Measurements from ENCODE around the gene C3orf33. TPM values are rescaled to one million over a fixed set of nuclear protein-coding genes. Genes with fewer than 3 reads are reported as not detected.

C3orf33 gene
- total and polyA plus RNA-seq, 9 of the 15 experiments (the other 6 are each of a cell fraction or from before 2014, with no cell fraction given): 4.1 to 10.2 (median 6.0) TPM

DNA sequence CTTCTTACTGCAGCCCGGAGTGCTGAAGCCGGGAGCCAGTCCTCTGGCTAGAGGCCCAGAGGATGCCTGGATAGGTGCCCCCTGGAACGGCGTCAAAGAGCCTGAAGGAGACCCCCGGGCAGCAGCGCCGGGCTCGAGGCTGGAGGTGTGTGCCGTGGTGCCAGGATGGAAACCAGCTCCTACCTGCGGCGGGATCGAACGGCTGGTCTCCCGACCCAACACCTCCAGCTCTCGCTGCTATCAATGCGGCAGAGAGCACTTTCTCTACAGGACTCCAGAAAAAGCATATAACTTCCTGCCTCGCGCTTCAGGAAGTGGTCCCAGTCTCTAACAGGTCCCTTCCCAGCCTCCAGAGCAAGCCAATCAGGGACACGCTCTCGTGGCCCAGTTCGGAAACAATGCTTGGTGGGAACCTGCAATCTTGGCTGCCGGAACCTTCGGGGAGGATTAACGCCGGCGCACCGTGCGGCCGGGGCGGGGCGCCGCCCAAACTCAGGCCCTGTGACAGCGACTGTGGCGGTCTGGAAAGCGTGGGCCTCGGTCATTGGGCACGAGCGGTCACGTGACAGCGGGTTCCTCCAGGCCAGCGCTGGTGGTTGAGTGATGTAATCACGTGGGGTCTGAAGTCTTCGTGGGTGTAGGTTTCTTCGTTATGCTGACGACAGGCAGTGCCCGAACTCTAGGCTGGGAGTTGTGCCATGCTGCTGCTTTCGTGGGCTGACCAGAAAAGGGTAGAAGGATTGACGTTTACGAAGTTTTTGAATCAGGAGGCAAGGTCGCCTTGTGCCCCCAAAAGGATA lies 48.3 kb upstream of the C3orf33 start, which contains the start of gene SLC33A1 (continued):
- TF ChIP-seq, protein P1, sequence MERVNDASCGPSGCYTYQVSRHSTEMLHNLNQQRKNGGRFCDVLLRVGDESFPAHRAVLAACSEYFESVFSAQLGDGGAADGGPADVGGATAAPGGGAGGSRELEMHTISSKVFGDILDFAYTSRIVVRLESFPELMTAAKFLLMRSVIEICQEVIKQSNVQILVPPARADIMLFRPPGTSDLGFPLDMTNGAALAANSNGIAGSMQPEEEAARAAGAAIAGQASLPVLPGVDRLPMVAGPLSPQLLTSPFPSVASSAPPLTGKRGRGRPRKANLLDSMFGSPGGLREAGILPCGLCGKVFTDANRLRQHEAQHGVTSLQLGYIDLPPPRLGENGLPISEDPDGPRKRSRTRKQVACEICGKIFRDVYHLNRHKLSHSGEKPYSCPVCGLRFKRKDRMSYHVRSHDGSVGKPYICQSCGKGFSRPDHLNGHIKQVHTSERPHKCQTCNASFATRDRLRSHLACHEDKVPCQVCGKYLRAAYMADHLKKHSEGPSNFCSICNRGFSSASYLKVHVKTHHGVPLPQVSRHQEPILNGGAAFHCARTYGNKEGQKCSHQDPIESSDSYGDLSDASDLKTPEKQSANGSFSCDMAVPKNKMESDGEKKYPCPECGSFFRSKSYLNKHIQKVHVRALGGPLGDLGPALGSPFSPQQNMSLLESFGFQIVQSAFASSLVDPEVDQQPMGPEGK (CRISPR knock-in tag; IDR thresholded peaks at IDR 0.05; ENCODE audit: borderline replicate concordance): 0 out of 2 replicates have a peak, but pooled peaks have one; percentile 20
- TF ChIP-seq ZNF184 (CRISPR knock-in tag; IDR thresholded peaks at IDR 0.05) (no peak), RHOXF2B (CRISPR knock-in tag; conservative IDR thresholded peaks at IDR 0.05) (0 out of 2 replicates have a peak, but pooled peaks have one; percentile 72), GATAD2B (IDR thresholded peaks at IDR 0.05; ENCODE audit: borderline replicate concordance) (peak; percentile 70), STAT5B (CRISPR knock-in tag; IDR thresholded peaks at IDR 0.05) (no peak), SUPT5H (IDR thresholded peaks at IDR 0.05) (peak; percentile 91), ETV6 (IDR thresholded peaks at IDR 0.05; ENCODE audit: borderline replicate concordance in 1 of 2, low read depth in 2 of 2, low read length in 1 of 2) (no peak), ETV6 (CRISPR knock-in tag; IDR thresholded peaks at IDR 0.05; ENCODE audit: borderline replicate concordance) (peak; percentile 71; the same call in 1 of the 2 replicates), POLR2AphosphoS2 (IDR thresholded peaks at IDR 0.05; ENCODE audit: low read length) (peak; percentile 88; the same call in 1 of the 2 replicates), ERF (CRISPR knock-in tag; IDR thresholded peaks at IDR 0.05) (0 out of 2 replicates have a peak, but pooled peaks have one; percentile 64), TBP (optimal IDR thresholded peaks at IDR 0.05; ENCODE audit: low read depth, low read length) (peak; percentile 92), MEF2D (tag; conservative IDR thresholded peaks at IDR 0.05; ENCODE audit: low read depth) (no peak), ZNF696 (CRISPR knock-in tag; conservative IDR thresholded peaks at IDR 0.05) (no peak), RNF2 (IDR thresholded peaks at IDR 0.05) (peak; percentile 84), CSDE1 (IDR thresholded peaks at IDR 0.05) (no peak), SRSF1 (IDR thresholded peaks at IDR 0.05; ENCODE audit: low read depth, low read length) (no peak), MTA3 (IDR thresholded peaks at IDR 0.05; ENCODE audit: borderline replicate concordance) (peak; percentile 93), HMGN3 (IDR thresholded peaks at IDR 0.05; ENCODE audit: borderline replicate concordance, extremely low read depth, insufficient read length, low read depth, low read length) (peak; percentile 96), ZFPM2 (CRISPR knock-in tag; IDR thresholded peaks at IDR 0.05) (no peak), TCF7L2 (IDR thresholded peaks at IDR 0.05; ENCODE audit: low read depth, low read length) (no peak), KLF16 (IDR thresholded peaks at IDR 0.05) (no peak), GTF2F1 (IDR thresholded peaks at IDR 0.05; ENCODE audit: low read depth, low read length) (peak; percentile 72), RAD51 (IDR thresholded peaks at IDR 0.05; ENCODE audit: borderline replicate concordance, low read depth) (peak; percentile 100), RBM17 (IDR thresholded peaks at IDR 0.05; ENCODE audit: borderline replicate concordance, low read depth, low read length) (no peak), SIN3B (IDR thresholded peaks at IDR 0.05; ENCODE audit: low read depth) (peak; percentile 89)
- TF ChIP-seq, protein P2, sequence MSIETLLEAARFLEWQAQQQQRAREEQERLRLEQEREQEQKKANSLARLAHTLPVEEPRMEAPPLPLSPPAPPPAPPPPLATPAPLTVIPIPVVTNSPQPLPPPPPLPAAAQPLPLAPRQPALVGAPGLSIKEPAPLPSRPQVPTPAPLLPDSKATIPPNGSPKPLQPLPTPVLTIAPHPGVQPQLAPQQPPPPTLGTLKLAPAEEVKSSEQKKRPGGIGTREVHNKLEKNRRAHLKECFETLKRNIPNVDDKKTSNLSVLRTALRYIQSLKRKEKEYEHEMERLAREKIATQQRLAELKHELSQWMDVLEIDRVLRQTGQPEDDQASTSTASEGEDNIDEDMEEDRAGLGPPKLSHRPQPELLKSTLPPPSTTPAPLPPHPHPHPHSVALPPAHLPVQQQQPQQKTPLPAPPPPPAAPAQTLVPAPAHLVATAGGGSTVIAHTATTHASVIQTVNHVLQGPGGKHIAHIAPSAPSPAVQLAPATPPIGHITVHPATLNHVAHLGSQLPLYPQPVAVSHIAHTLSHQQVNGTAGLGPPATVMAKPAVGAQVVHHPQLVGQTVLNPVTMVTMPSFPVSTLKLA (conservative IDR thresholded peaks at IDR 0.05): peak; percentile 96 to 97
